ENCODE data around the gene CDH11.

CDH11 gene

GRCh38 chr16:65136681-65137080 is 14.8 kb upstream of the CDH11 start:
- TF ChIP-seq MAX (IDR thresholded peaks at IDR 0.05) = no peak
- no peak for TF ChIP-seq FOXM1 (IDR thresholded peaks at IDR 0.05; ENCODE audit: borderline replicate concordance, low read depth)
- no peak for TF ChIP-seq TAF1 (IDR thresholded peaks at IDR 0.05; ENCODE audit: low read depth)
- no peak for TF ChIP-seq NFIC (IDR thresholded peaks at IDR 0.05)
- TF ChIP-seq USF1 (IDR thresholded peaks at IDR 0.05) = no peak
- no peak for TF ChIP-seq TEAD4 (IDR thresholded peaks at IDR 0.05)
- TF ChIP-seq EP300 (IDR thresholded peaks at IDR 0.05; ENCODE audit: borderline replicate concordance) = no peak
- no peak for TF ChIP-seq CEBPB (IDR thresholded peaks at IDR 0.05)
- TF ChIP-seq EGR1 (IDR thresholded peaks at IDR 0.05) = no peak
- TF ChIP-seq RAD21 (IDR thresholded peaks at IDR 0.05; ENCODE audit: low read depth) = no peak
- no peak for TF ChIP-seq ZBTB7A (IDR thresholded peaks at IDR 0.05; ENCODE audit: low read depth)
- TF ChIP-seq YY1 (IDR thresholded peaks at IDR 0.05; ENCODE audit: low read depth) = no peak
- no peak for TF ChIP-seq CREB1 (IDR thresholded peaks at IDR 0.05; ENCODE audit: low read depth)
- TF ChIP-seq TCF12 (IDR thresholded peaks at IDR 0.05; ENCODE audit: low read depth) = no peak
- TF ChIP-seq REST (IDR thresholded peaks at IDR 0.05; ENCODE audit: low read depth) = no peak

GRCh38 chr16:65126845-65127624 is 5.2 kb upstream of the CDH11 start:
- TF ChIP-seq REST (IDR thresholded peaks at IDR 0.05; ENCODE audit: low read depth) (no peak), EGR1 (IDR thresholded peaks at IDR 0.05) (no peak), USF1 (IDR thresholded peaks at IDR 0.05) (no peak), ZBTB7A (IDR thresholded peaks at IDR 0.05; ENCODE audit: low read depth) (no peak), TEAD4 (IDR thresholded peaks at IDR 0.05) (no peak), TCF12 (IDR thresholded peaks at IDR 0.05; ENCODE audit: low read depth) (no peak), NFIC (IDR thresholded peaks at IDR 0.05) (no peak), CEBPB (IDR thresholded peaks at IDR 0.05) (no peak), FOXM1 (IDR thresholded peaks at IDR 0.05; ENCODE audit: borderline replicate concordance, low read depth) (no peak), EP300 (IDR thresholded peaks at IDR 0.05; ENCODE audit: borderline replicate concordance) (no peak), RAD21 (IDR thresholded peaks at IDR 0.05; ENCODE audit: low read depth) (no peak), TAF1 (IDR thresholded peaks at IDR 0.05; ENCODE audit: low read depth) (no peak)

GRCh38 chr16:65125871-65126270 is 4.0 kb upstream of the CDH11 start:
- no peak for TF ChIP-seq CREB1 (IDR thresholded peaks at IDR 0.05; ENCODE audit: low read depth)
- no peak for TF ChIP-seq MAX (IDR thresholded peaks at IDR 0.05)
- no peak for TF ChIP-seq RAD21 (IDR thresholded peaks at IDR 0.05; ENCODE audit: low read depth)
- no peak for TF ChIP-seq TEAD4 (IDR thresholded peaks at IDR 0.05)
- no peak for TF ChIP-seq EP300 (IDR thresholded peaks at IDR 0.05; ENCODE audit: borderline replicate concordance)

- TF ChIP-seq RAD21 (IDR thresholded peaks at IDR 0.05; ENCODE audit: low read depth) (no peak), NFIC (IDR thresholded peaks at IDR 0.05) (no peak), REST (IDR thresholded peaks at IDR 0.05; ENCODE audit: low read depth) (no peak), TAF1 (IDR thresholded peaks at IDR 0.05; ENCODE audit: low read depth) (no peak), MAX (IDR thresholded peaks at IDR 0.05) (no peak), ZBTB7A (IDR thresholded peaks at IDR 0.05; ENCODE audit: low read depth) (no peak), YY1 (IDR thresholded peaks at IDR 0.05; ENCODE audit: low read depth) (no peak), EP300 (IDR thresholded peaks at IDR 0.05; ENCODE audit: borderline replicate concordance) (no peak), TEAD4 (IDR thresholded peaks at IDR 0.05) (no peak), TCF12 (IDR thresholded peaks at IDR 0.05; ENCODE audit: low read depth) (no peak), EGR1 (IDR thresholded peaks at IDR 0.05) (no peak), CEBPB (IDR thresholded peaks at IDR 0.05) (no peak), FOXM1 (IDR thresholded peaks at IDR 0.05; ENCODE audit: borderline replicate concordance, low read depth) (no peak), CREB1 (IDR thresholded peaks at IDR 0.05; ENCODE audit: low read depth) (no peak)
Observed at GRCh38 chr16:65125322-65125721, 3.5 kb upstream of the CDH11 start.

All from Ishikawa (cell line).